Stimulated activated memory B cell treated with anti-CD40 and anti-IgM and Interleukin-4, amounts not matched to agents 10 μg/mL and 1 μg/mL and 100 μg/mL, for 72 hours (primary cell): ENCODE results near the gene GFI1B.
"Not testable (repeated sequence)": the region's sequence is repeated elsewhere in the genome, so short reads cannot be mapped to it uniquely, and the experiment has no call there.

Experiments used
- ATAC-seq: fragments of 150-1000 bp; cut with Tn5 transposase; 2 replicates; pipeline ENCODE4 v1.10.0; 2021
- H3K27ac Mint-ChIP-seq: one replicate; pipeline ENCODE4 v1.8.0; 2022; ENCODE audit warnings: mild to moderate bottlenecking, mixed read lengths
- H3K27me3 Mint-ChIP-seq: one replicate; pipeline ENCODE4 v1.8.0; 2022; ENCODE audit warnings: mixed read lengths
- H3K36me3 Mint-ChIP-seq: one replicate; pipeline ENCODE4 v1.8.0; 2022; ENCODE audit warnings: mixed read lengths
- H3K4me1 Mint-ChIP-seq: one replicate; pipeline ENCODE4 v1.8.0; 2022; ENCODE audit warnings: mixed read lengths
- H3K4me3 Mint-ChIP-seq: one replicate; pipeline ENCODE4 v1.8.0; 2022; ENCODE audit warnings: mild to moderate bottlenecking, moderate library complexity, mixed read lengths
- H3K9me3 Mint-ChIP-seq: one replicate; pipeline ENCODE4 v1.8.0; 2022; ENCODE audit warnings: mixed read lengths

Gene GFI1B

DNA sequence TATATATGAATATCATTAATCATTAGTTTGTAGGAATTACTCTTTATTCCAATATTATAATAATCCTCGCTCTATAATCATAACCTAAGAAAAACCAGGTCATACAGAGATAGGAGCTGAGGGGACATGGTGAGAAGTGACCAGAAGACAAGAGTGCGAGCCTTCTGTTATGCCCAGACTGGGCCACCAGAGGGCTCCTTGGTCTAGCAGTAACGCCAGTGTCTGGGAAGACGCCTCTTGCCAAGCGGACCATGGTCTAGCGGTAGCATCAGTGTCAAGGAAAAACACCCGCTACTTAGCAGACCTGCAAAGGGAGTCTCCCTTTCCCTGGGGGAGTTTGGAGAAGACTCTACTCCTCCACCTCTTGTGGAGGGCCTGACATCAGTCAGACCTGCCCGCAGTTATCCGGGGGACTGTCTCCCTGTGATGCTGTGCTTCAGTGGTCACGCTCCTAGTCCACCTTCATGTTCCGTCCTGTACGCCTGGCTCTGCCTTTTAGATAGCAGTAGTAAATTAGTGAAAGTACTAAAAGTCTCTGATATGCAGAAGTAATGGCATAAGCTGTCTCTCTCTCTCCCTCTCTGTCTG, 62.5 kb downstream of the GFI1B start:
- peaks cover 44% of the 10 kb centered on the region for H3K36me3 Mint-ChIP-seq
- not testable (repeated sequence) for H3K9me3 Mint-ChIP-seq, H3K4me3 Mint-ChIP-seq, H3K27ac Mint-ChIP-seq, ATAC-seq, H3K27me3 Mint-ChIP-seq
- H3K4me1 Mint-ChIP-seq: peaks cover 18% of the 10 kb centered on the region
